ENCODE results near the gene CYRIA.

Gene CYRIA

GRCh38 chr2:16653083-16653375 is 12.6 kb downstream of the CYRIA start:
- Histone ChIP-seq H3K4me3 (no peak overlapping the region), H3K27ac (peak overlapping the region in 1 of 2 donors; percentile 27)
- peak; percentile 66 for DNase-seq (ENCODE audit: low spot score)
- no peak for TF ChIP-seq CTCF (IDR thresholded peaks at IDR 0.05)

GRCh38 chr2:16652296-16653082 is 13.1 kb downstream of the CYRIA start:
- no peak for TF ChIP-seq CTCF (IDR thresholded peaks at IDR 0.05)
- peak overlapping the region in 1 of 2 donors; percentile 61 for H3K27ac ChIP-seq
- H3K4me3 ChIP-seq, result no peak overlapping the region
- peak; percentile 69 for DNase-seq (ENCODE audit: low spot score)

GRCh38 chr2:16650287-16651249 is 15.1 kb downstream of the CYRIA start:
- no peak for TF ChIP-seq CTCF (IDR thresholded peaks at IDR 0.05)
- peak overlapping the region in 1 of 2 donors; percentile 30 for H3K27ac ChIP-seq
- DNase-seq (ENCODE audit: low spot score), result no peak
- H3K4me3 ChIP-seq, result peak overlapping the region; percentile 49

GRCh38 chr2:16649353-16650286 is 16.0 kb downstream of the CYRIA start:
- no peak for TF ChIP-seq CTCF (IDR thresholded peaks at IDR 0.05)
- no peak overlapping the region for H3K27ac ChIP-seq
- no peak for DNase-seq (ENCODE audit: low spot score)
- no peak overlapping the region for H3K4me3 ChIP-seq

GRCh38 chr2:16647992-16648617 is 17.5 kb downstream of the CYRIA start:
- H3K4me3 ChIP-seq, result no peak overlapping the region
- DNase-seq (ENCODE audit: low spot score), result no peak
- TF ChIP-seq CTCF (IDR thresholded peaks at IDR 0.05), result no peak
- no peak overlapping the region for H3K27ac ChIP-seq

Measured in coronary artery (tissue), 2 donors.